ENCODE results near the gene ADCY2.
A peak's percentile ranks its signal among the peaks of the same experiment; 100 is the strongest.

Gene ADCY2

DNA sequence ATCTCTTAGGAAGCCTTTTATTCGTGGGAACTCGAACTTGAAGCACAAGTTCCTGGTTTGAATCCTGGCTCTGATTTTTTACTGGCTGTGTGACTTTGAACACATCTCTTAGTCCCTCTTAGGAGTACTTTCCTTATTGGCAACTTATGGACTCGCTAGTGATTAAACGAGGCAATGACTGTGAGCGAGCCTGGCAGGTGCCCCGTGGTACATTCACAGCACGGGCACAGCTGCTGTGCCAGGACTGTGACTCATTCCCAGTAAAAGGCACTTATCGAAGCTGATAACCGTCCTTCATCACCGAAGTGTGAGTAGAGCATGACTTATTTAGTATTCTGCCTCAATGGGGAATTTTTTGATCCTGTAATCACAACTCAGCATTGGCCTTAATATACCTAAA, 432.3 kb downstream of the ADCY2 start:
- no peak for DNase-seq (ENCODE audit: low read depth)

GRCh38 chr5:7834982-7835381, 439.0 kb downstream of the ADCY2 start:
- DNase-seq (ENCODE audit: low read depth) = no peak

DNA sequence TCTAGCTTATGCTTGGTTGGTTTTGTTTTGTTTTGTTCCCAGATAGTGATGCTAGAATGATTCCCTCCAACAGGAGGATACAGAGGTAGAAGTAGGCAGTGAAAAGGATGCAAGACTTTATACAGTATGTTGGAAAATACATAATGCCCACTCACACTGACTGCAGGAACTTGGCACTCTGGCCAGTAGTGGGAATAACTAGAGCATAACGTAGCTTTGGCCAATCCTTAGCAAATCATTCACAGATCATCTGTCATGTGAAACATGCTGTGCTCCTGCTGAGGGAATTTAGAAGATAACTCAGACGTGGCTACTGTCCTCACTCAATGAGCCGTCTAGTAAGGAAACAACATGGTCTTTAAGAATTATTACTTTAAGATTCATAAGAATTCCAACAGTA, 441.5 kb downstream of the ADCY2 start:
- no peak for DNase-seq (ENCODE audit: low read depth)

GRCh38 chr5:7842531-7842930, 446.6 kb downstream of the ADCY2 start:
- DNase-seq (ENCODE audit: low read depth) = no peak

DNA sequence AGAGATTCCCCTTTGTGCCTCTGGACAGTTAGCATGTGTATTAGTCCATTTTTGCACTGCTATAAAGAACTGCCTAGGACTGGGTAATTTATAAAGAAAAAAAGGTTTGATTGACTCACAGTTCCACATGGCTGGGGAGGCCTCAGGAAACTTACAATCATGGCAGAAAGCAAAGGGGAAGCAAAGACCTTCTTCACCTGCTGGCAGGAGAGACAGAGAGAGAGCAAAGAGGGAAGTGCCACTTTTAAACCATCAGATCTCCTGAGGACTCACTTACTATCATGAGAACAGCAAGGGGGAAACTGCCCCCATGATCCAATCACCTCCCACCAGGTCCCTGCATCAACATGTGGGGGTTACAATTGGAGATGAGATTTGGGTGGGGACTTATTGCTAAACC, 449.0 kb downstream of the ADCY2 start:
- no peak for DNase-seq (ENCODE audit: low read depth)

GRCh38 chr5:7845557-7845956, 449.6 kb downstream of the ADCY2 start:
- no peak for DNase-seq (ENCODE audit: low read depth)

DNA sequence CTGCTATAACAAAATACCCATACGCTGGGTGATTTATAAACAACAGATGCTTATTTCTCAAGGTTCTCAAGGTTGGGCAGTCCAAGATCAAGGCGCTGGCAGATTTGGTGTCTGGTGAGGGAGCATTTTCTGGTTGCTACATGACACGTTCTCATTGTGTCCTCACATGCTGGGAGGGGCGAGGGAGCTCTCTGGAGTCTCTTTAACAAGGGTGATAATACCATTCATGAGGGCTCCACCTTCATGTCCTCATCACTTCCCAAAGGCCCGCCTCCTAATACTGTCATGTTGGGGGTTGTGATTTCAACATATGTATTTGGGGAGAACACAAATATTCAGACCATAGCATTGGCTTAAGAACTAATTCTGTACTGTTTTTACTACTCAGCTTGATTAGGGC, 450.4 kb downstream of the ADCY2 start:
- DNase-seq (ENCODE audit: low read depth) = no peak

GRCh38 chr5:7848296-7848695, 452.4 kb downstream of the ADCY2 start:
- no peak for DNase-seq (ENCODE audit: low read depth)

GRCh38 chr5:7849681-7850394, 453.9 kb downstream of the ADCY2 start:
- no peak for DNase-seq (ENCODE audit: low read depth)

DNA sequence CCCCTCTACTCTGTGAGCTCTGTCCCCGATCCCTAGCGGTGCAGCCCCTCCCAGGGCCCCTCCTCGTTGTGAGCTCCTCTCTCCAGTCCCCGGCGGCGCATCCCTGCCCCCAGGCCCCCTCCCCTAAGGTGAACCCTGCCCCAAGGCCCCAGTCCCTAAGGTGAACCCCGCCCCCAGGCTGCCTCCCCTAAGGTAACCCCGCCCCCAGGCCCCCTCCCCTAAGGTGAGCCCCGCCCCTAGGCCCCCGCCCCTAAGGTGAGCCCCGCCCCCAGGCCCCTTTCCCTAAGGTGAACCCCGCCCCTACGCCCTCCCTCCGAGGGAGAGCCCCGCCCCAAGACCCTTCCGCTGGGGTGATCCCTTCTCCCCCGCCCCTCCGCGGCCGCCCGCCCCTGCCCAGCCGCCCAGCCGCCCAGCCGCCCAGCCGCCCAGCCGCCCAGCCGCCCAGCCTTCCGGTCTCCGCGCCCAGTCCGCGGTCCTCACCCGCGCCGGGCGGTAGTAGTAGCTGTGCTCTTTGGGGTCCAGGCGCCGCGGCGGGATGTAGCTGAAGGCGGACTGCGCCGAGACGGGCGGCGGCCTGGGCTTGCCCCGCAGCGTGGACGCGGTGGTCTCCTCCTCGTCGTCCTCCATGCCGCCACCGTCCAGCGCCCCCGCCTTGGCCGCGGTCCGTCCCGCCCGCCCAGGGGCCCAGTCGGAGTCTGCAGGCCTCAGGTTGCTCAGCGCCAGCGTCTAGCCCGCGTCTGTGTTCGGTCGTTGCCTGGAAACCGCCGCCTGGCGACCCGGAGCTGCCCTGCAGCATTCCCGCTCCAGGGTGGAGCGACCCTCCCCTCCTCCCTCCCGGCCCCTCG, 454.7 kb downstream of the ADCY2 start, which contains the start of gene CFAP90:
TSS of gene CFAP90 (minus strand) at position 739 of the 845 bp plus-strand sequence. CDS start at position 627, 112 bp downstream.
- peak; percentile 35 for DNase-seq (ENCODE audit: low read depth)

DNA sequence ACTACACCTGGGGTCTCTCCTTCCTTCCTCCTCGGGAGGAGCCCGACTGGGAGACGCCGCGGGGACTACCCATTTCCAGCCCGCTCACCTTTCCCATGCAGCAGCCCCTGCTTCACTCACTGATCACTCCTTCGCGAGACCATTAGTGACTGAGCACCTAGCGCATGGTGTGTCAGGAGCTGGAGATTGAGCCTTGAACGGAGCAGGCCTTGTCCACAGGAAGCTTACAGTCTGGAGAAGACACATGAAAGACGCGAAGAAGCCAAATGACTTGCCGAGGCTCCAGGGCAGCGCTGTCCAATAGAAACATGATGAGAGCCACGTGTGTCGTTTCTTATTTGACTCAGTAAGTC, 455.3 kb downstream of the ADCY2 start:
- DNase-seq (ENCODE audit: low read depth) = no peak

DNA sequence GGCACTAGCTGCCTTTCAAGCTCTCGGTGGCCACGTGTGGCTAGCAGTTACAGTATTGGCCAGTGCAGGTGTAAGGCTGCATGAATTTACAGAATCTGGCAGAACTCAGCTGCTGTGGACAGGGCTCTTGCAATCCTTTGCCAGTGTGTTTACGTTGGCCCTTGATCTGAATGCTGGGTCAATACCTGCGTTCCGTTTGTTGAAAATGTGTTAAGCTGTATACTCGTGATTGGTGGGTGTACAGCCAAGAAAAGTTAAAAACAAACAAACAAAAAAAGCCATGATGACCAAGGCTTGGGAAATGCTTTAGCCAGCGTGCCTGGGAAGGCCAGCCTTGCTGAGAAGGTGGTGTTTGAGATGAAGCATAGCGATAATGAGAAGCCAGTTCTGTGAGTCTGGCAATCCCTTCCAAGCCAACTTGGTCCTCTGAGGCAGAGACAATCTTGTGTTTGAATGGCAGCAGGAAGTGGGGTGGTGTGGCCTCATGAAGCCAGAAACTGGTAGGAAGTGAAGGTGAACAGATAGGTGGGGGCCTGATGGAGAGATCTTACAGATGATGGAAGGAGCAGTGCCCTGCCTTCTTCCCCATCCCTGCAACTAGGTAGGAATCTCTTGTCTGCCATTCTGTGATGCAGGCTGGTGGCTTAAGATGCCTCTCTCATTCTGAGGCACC, 455.8 kb downstream of the ADCY2 start:
- no peak for DNase-seq (ENCODE audit: low read depth)

DNA sequence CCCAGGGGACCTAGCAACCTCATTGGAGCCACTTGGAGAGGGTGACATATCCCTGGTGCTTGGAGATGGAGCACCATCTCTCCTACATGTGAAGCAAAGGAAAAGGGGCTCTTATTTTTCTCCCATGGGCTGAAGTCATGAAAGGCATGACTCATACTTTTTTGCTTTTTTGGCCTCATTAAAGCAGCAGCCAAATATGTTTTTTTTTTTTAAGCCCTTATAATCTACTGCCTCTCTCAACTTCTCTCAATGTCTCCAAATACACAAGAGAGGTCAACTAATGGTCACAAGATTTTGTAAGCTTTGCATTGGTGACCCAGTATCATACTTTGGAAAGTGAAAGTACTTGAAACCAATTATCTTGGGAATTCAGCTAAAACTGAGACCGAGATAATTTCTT, 456.6 kb downstream of the ADCY2 start:
- DNase-seq (ENCODE audit: low read depth) = no peak

- no peak for DNase-seq (ENCODE audit: low read depth)
Measured at GRCh38 chr5:7852988-7853387, 457.1 kb downstream of the ADCY2 start.

- no peak for DNase-seq (ENCODE audit: low read depth)
Measured at GRCh38 chr5:7855611-7856010, 459.7 kb downstream of the ADCY2 start.

- DNase-seq (ENCODE audit: low read depth) = peak; percentile 53
Measured at GRCh38 chr5:7856855-7857254, 460.9 kb downstream of the ADCY2 start.

DNA sequence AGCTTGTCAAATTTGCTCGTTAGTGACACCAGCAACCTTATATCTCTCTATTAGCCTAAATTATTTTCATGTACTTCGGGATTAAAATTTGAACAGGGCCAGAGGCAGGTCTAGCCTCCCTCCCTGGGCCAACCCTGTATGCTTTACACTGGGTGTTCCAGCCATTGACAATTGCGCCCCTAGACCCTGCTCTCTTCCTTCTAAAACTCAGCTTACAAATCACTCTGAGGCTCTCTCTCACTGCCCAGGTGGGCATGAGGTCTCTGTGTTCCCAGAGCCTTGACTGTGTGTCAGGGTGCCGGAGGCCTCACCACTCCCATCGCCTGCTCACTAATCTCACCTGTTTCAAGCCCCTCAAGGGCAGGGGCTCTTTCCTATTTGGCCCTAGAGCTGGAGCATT, 461.4 kb downstream of the ADCY2 start:
- DNase-seq (ENCODE audit: low read depth) = no peak

- DNase-seq (ENCODE audit: low read depth) = no peak
Measured at GRCh38 chr5:7857926-7858632, 462.1 kb downstream of the ADCY2 start.

DNA sequence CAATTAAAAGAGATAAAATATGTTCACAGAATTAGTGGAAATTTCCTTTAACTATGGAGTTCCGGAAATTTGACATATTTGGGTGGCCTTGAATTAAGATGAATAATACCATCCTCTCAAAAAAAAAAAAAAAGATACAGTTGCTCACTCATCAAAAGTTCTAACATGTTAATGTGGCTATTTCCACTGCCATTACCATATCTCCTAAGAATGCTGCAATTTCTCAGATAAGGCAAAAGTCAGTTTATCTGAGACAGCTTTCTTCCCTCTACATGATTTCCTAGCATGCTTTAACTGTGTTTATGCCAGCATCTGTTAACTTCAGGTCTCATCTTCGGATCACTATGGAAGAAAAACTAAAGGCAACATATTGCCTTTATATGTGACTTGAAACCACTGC, 470.3 kb downstream of the ADCY2 start:
- peak; percentile 68 for DNase-seq (ENCODE audit: low read depth)

DNA sequence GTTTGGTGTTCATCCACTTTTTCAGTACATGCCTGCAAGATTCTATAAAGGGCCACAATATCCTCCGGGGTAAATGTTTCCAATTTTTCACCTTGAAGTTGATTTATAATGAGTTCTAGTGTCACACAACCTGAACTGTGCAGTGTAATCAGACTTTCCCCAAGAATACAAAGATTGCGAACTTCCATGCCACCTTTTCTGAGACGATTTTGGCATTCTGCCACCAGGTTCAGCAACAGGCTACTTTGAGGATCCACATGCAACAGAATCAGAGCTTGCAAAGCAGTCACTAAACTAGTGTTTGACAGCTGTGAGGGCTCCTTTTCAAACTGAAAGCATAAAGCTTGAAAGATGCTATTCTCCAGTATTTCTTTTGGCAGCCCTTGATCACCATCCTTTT, 471.3 kb downstream of the ADCY2 start:
- no peak for DNase-seq (ENCODE audit: low read depth)

GRCh38 chr5:7868427-7868772, 472.5 kb downstream of the ADCY2 start:
- DNase-seq (ENCODE audit: low read depth) = no peak

GRCh38 chr5:7868773-7869473, 473.0 kb downstream of the ADCY2 start, which contains the start of the genes FASTKD3 and MTRR:
Gene FASTKD3, minus strand, starts transcription at chr5:7869031. Its CDS starts 948 bp downstream, at chr5:7868083.
Gene MTRR, plus strand, starts transcription at chr5:7869148. Its CDS starts 1,647 bp downstream, at chr5:7870795.
- peak; percentile 92 for DNase-seq (ENCODE audit: low read depth)
